ENCODE data around the gene SMIM36. TPM values are rescaled to one million over a fixed set of nuclear protein-coding genes. Genes with fewer than 3 reads are reported as not detected.
A peak's percentile ranks its signal among the peaks of the same experiment; 100 is the strongest.

The SMIM36 gene
- total and polyA plus RNA-seq, 12 donors: not detected

DNA sequence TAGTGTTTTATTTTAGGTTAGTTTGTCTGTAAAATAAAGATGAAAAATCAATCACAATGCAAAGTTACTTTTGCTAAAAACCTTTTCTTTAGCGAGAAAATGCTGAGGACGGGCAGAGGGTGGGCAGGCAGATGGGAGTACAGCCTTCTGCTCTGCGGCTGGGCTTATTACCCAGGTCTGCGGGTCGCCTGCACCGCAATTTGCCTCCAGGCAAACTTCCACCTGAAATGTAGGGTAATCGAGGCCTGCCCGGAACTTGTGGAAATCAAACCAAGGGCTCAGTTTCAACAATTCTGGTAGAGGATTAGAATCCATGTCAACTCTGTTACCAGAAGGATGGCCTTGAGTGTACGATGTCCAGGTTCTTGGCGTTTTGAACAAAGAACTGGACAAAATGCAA lies 67.3 kb downstream of the SMIM36 start:
- Histone ChIP-seq H3K36me3 (replicated peaks in 1 of 2) (no peaks in the 10 kb centered on the region), H3K27ac (no peak overlapping the region), H3K9me3 (replicated peaks in 1 of 3) (no peaks in the 10 kb centered on the region), H3K27me3 (no peaks in the 10 kb centered on the region), H3K4me1 (replicated peaks in 1 of 2) (no peaks in the 10 kb centered on the region), H3K4me3 (no peak overlapping the region)
- no peak for DNase-seq
- intact Hi-C loops (cut with DNase I): no loop called here
- TF ChIP-seq POLR2A (IDR thresholded peaks at IDR 0.05): no peak
- TF ChIP-seq, protein P1, sequence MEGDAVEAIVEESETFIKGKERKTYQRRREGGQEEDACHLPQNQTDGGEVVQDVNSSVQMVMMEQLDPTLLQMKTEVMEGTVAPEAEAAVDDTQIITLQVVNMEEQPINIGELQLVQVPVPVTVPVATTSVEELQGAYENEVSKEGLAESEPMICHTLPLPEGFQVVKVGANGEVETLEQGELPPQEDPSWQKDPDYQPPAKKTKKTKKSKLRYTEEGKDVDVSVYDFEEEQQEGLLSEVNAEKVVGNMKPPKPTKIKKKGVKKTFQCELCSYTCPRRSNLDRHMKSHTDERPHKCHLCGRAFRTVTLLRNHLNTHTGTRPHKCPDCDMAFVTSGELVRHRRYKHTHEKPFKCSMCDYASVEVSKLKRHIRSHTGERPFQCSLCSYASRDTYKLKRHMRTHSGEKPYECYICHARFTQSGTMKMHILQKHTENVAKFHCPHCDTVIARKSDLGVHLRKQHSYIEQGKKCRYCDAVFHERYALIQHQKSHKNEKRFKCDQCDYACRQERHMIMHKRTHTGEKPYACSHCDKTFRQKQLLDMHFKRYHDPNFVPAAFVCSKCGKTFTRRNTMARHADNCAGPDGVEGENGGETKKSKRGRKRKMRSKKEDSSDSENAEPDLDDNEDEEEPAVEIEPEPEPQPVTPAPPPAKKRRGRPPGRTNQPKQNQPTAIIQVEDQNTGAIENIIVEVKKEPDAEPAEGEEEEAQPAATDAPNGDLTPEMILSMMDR (IDR thresholded peaks at IDR 0.05): no peak
- 87 to 94% (median 92%) methylated on average over 10 of the region's 10 CpGs for WGBS, 4 donors

DNA sequence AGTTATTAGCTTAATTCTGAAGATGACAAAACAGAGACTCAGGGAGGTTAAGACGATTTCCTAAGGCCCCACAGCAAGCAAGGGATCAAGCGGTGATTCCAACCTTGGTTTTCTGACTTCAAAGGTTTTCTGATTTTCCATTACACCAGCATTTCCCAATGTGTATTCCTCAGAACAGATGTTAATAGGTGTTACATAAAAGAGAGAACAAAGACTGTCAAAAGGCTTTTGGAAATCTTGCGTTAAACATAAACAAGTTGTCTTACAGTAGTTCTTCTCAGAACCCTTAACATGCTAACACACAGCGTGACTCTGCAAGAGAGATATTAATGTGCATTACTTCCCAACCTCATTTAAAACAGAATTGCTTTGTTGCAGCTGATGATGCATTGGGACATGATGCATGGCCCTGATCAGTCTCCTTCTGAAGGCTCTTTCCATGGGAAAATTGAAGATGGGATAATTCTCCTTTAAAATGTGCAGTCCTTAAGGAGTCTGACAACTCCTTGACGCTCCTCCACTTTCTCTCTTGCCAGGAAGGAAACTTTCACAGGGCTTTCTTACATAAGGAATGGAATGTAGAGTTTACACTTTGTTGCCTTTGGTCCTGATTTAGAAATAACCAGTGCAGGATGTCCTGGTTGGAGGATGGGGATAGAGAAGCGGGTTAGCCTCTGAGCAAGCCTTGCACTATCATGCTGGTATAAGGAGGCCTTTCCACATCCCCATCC lies 68.1 kb downstream of the SMIM36 start:
- Histone ChIP-seq H3K9me3 (replicated peaks in 1 of 3) (no peaks in the 10 kb centered on the region), H3K27me3 (no peaks in the 10 kb centered on the region), H3K27ac (no peak overlapping the region), H3K4me3 (no peak overlapping the region), H3K36me3 (replicated peaks in 1 of 2) (no peaks in the 10 kb centered on the region), H3K4me1 (replicated peaks in 1 of 2) (no peaks in the 10 kb centered on the region)
- intact Hi-C loops (cut with DNase I): no loop called here
- TF ChIP-seq, protein P1 (IDR thresholded peaks at IDR 0.05): no peak
- no peak for TF ChIP-seq POLR2A (IDR thresholded peaks at IDR 0.05)
- DNase-seq: no peak
- 78 to 85% (median 84%) methylated on average over 6 of the region's 6 CpGs for WGBS, 4 donors

DNA sequence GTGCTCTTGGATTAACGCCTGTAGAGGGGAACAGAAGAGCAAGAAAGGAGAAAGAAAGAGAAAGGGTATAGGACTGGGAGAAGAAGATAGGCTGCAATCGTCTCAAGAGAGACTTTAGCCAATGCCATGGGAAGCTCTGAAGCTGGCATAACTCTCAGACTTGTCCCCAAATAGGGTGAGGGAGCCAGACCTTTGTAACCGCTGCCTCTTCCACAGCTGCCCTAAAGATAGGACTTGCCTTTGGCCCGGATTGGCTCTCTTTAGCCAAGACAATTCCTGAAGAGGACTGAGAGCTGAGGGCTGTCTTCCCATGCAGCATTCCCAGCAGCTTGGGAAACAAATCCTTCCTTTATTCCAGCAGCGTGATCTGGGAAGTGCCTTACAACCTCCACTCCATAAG lies 68.8 kb downstream of the SMIM36 start:
- DNase-seq: no peak
- 67 to 81% (median 77%) methylated on average over 5 of the region's 5 CpGs for WGBS, 4 donors
- no peaks in the 10 kb centered on the region for H3K9me3 ChIP-seq (replicated peaks in 1 of 3)
- H3K36me3 ChIP-seq (replicated peaks in 1 of 2): no peaks in the 10 kb centered on the region
- no peaks in the 10 kb centered on the region for H3K4me1 ChIP-seq (replicated peaks in 1 of 2)
- no peak overlapping the region for H3K4me3 ChIP-seq
- peak overlapping the region in 1 of 5 donors; percentile 56 for H3K27ac ChIP-seq
- no peaks in the 10 kb centered on the region for H3K27me3 ChIP-seq
- no peak for TF ChIP-seq POLR2A (IDR thresholded peaks at IDR 0.05)
- TF ChIP-seq, protein P1 (IDR thresholded peaks at IDR 0.05): no peak
- intact Hi-C loops (cut with DNase I): no loop called here

DNA sequence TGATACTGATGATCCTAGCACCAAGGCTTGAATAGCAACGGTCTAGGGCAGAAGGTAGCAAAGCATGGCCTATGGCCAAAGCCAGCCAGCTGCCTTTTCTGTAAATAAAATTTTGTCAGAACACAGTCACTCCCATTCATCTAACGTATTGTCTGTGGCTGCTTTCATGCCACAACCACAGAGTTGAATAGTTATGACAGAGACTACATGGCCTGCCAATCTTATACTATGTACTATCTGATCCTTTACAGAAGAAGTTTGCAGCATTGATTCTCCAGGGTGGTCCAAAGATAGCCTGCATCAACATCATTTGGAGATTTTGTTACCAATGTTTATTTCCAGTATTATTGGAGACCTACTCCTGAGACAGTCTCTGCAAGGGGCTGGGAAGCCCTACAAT lies 69.7 kb downstream of the SMIM36 start:
- Histone ChIP-seq H3K27ac (peak overlapping the region in 1 of 5 donors; percentile 56), H3K27me3 (no peaks in the 10 kb centered on the region), H3K9me3 (replicated peaks in 1 of 3) (no peaks in the 10 kb centered on the region), H3K36me3 (replicated peaks in 1 of 2) (no peaks in the 10 kb centered on the region), H3K4me1 (replicated peaks in 1 of 2) (no peaks in the 10 kb centered on the region), H3K4me3 (no peak overlapping the region)
- no peak for DNase-seq
- 47 to 71% (median 64%) methylated on average over 2 of the region's 2 CpGs for WGBS, 4 donors
- TF ChIP-seq, protein P1 (IDR thresholded peaks at IDR 0.05): no peak
- TF ChIP-seq POLR2A (IDR thresholded peaks at IDR 0.05): no peak
- intact Hi-C loops (cut with DNase I): no loop called here
